HepG2 (cell line): Measurements from ENCODE around the gene PELI1. TPM values are rescaled to one million over a fixed set of nuclear protein-coding genes. Genes with fewer than 3 reads are reported as not detected.

ENCODE experiments used
- ATAC-seq: fragments of 200-7000 bp; cut with Tn5 transposase; 3 replicates; pipeline ENCODE4 v1.9.1; 2020; ENCODE audit warnings: mild to moderate bottlenecking, moderate library complexity
- BruUV-seq: library from RNA; stranded (reverse); fragments of 400-500 nt; replicated peaks from 2 replicates; lab custom pipeline; 2021; lab: Mats Ljungman, UMichigan
- CTCF ChIA-PET: fragments of 300-600 bp; formaldehyde crosslinking; extraction: SDS; loops from one replicate; lab custom pipeline; 2021; ENCODE audit warnings: low total read pairs, inconsistent platforms, low intra/inter-chr PET ratio; lab: Yijun Ruan, JAX
- POLR2A ChIA-PET: fragments of 350-600 bp; sonication (Branson Sonifier 250); formaldehyde crosslinking; loops from one replicate; lab custom pipeline; 2020; ENCODE audit warnings: antibody characterized with exemption, inconsistent platforms; lab: Yijun Ruan, JAX
- DNase-seq: peaks from one replicate; pipeline ENCODE4 v3.0.0-alpha.2; 2015; ENCODE audit warnings: low spot score
- FAIRE-seq: peaks from 3 replicates; lab custom pipeline; 2011; peaks lifted over from hg19 to GRCh38; lab: Jason Lieb, UNC
- H2AFZ ChIP-seq: one replicate; pipeline ENCODE4 v1.6.1; 2011; ENCODE audit warnings: low read length, inconsistent platforms
- H3K27ac ChIP-seq: fragments of 300-600 bp; 3 replicates; pipeline ENCODE4 v1.8.0; 2011; ENCODE audit warnings: mixed run types, mild to moderate bottlenecking, mixed read lengths, low read length, inconsistent platforms; ENCODE audit not compliant: insufficient read depth; ENCODE audit errors: extremely low read length
- H3K27me3 ChIP-seq, 2 experiments: fragments of 200-600 bp in 1 of 2; 2 replicates in 1 of 2; 3 replicates in 1 of 2; pipeline versions ENCODE4 v1.6.0 to v1.8.0; 2011; ENCODE audit warnings: low read length in 2 of 2, mild to moderate bottlenecking in 2 of 2, moderate library complexity in 2 of 2, inconsistent platforms in 1 of 2; ENCODE audit not compliant: insufficient read depth in 2 of 2, control insufficient read depth in 1 of 2
- H3K36me3 ChIP-seq, 2 experiments: fragments of 200-600 bp in 1 of 2; replicated peaks in 1 of 2; 2 replicates in 1 of 2; 3 replicates in 1 of 2; pipeline versions ENCODE4 v1.5.1 to v1.8.0; 2011; ENCODE audit warnings: low read length in 2 of 2, inconsistent platforms in 1 of 2; ENCODE audit not compliant: insufficient read depth in 2 of 2, control insufficient read depth in 1 of 2
- H3K4me1 ChIP-seq: 2 replicates; pipeline ENCODE4 v1.5.1; 2012; ENCODE audit warnings: low read length, inconsistent platforms; ENCODE audit not compliant: insufficient read depth
- H3K4me2 ChIP-seq: 2 replicates; pipeline ENCODE4 v1.6.0; 2011; ENCODE audit warnings: low read depth, low read length, inconsistent platforms
- H3K4me3 ChIP-seq, 3 experiments: fragments of 200-600 bp in 1 of 3; sonication (generic), shearing (Covaris generic) in 1 of 3; replicated peaks in 1 of 3; 2 replicates each; pipeline ENCODE4 v1.5.1; 2011 to 2016; ENCODE audit warnings: low read length in 3 of 3, inconsistent platforms in 2 of 3, low read depth in 2 of 3, mild to moderate bottlenecking in 2 of 3, control low read depth in 1 of 3, mixed read lengths in 1 of 3; ENCODE audit not compliant: insufficient read depth in 1 of 3
- H3K79me2 ChIP-seq: one replicate; pipeline ENCODE4 v1.6.1; 2011; ENCODE audit warnings: low read length, inconsistent platforms; ENCODE audit not compliant: insufficient read depth
- H3K9ac ChIP-seq: 2 replicates; pipeline ENCODE4 v1.6.0; 2011; ENCODE audit warnings: mild to moderate bottlenecking, low read depth, low read length, inconsistent platforms; ENCODE audit not compliant: insufficient read depth
- H3K9me3 ChIP-seq: 2 replicates; pipeline ENCODE4 v1.5.1; 2012; ENCODE audit warnings: mild to moderate bottlenecking, low read length
- H4K20me1 ChIP-seq: 2 replicates; pipeline ENCODE4 v1.6.0; 2011; ENCODE audit warnings: inconsistent platforms, mild to moderate bottlenecking, low read length, moderate library complexity; ENCODE audit not compliant: insufficient read depth
- CEBPB ChIP-seq: IDR thresholded peaks from 2 replicates; pipeline ENCODE4 v1.6.1; 2011; ENCODE audit warnings: low read depth, low read length, improper control_type of control experiment, borderline replicate concordance
- HDAC1 ChIP-seq: sonication (generic); formaldehyde crosslinking; IDR thresholded peaks from 2 replicates; pipeline ENCODE4 v1.5.1; 2020; ENCODE audit warnings: mild to moderate bottlenecking, missing genetic modification reagents
- IRF2 ChIP-seq: IDR thresholded peaks from 2 replicates; pipeline ENCODE4 v1.6.1; 2018; ENCODE audit warnings: missing genetic modification reagents, missing compliant biosample characterization
- NFIC ChIP-seq: IDR thresholded peaks from 2 replicates; pipeline ENCODE4 v1.6.1; 2012; ENCODE audit warnings: mild to moderate bottlenecking, low read length, inconsistent platforms
- SALL1 ChIP-seq: sonication (generic); formaldehyde crosslinking; IDR thresholded peaks from 2 replicates; pipeline ENCODE4 v1.8.0; 2022; ENCODE audit warnings: mild to moderate bottlenecking, missing genetic modification reagents
- ZNF282 ChIP-seq: fragments of 450-650 bp; IDR thresholded peaks from 2 replicates; pipeline ENCODE4 v1.6.1; 2018; ENCODE audit not compliant: partially characterized antibody
- ZNF496 ChIP-seq: sonication (generic); formaldehyde crosslinking; IDR thresholded peaks from 2 replicates; pipeline ENCODE4 v1.8.1; 2023; ENCODE audit warnings: mild to moderate bottlenecking, moderate library complexity, missing genetic modification reagents; ENCODE audit not compliant: insufficient replicate concordance
- WGBS: methylation state at CpG from one replicate; pipeline ENCODE4 v1.1.6; 2017; ENCODE audit warnings: low lambda C conversion rate; 5-methylcytosine and 5-hydroxymethylcytosine counted together
- in situ Hi-C: cut with HindIII; loops from 2 replicates; pipeline ENCODE4 v1.10.0; 2017; ENCODE audit warnings: low pct_unique_long_range_greater_than_20kb; ENCODE audit not compliant: extremely low pct_ligation_motif_present
- intact Hi-C: fragments of 100-400 bp; cut with micrococcal nuclease; formaldehyde crosslinking; loops from one replicate; pipeline ENCODE4 v1.10.0; 2022; ENCODE audit not compliant: unreplicated experiment
- polyA plus RNA-seq, 8 experiments: library from polyadenylated mRNA; depleted of rRNA in 3 of 8; stranded (reverse) in 7 of 8; unstranded in 1 of 8; fragments of >200 nt; fragmentation: Illumina TruSeq in 4 of 8; extraction: Trizol in 4 of 8; gene quantifications; 2 replicates each; pipeline versions ENCODE4 v1.2.1 to v1.2.3, GENCODE V29; 2011 to 2016; ENCODE audit warnings: low read depth in 4 of 8, missing spikeins in 1 of 8, mixed read lengths in 1 of 8; ENCODE audit not compliant: insufficient read depth in 1 of 8
- total RNA-seq, 5 experiments: library from RNA; depleted of rRNA; stranded (reverse); fragments of >200 nt; fragmentation: Illumina TruSeq; extraction: Trizol; gene quantifications; 2 replicates each; pipeline ENCODE4 v1.2.3, GENCODE V29; 2016; ENCODE audit warnings: low read depth in 1 of 5
- TF ChIP-seq, protein P1 (sequence below): sonication (generic); formaldehyde crosslinking; IDR thresholded peaks from 2 replicates; pipeline ENCODE4 v1.8.0; 2022; ENCODE audit warnings: mild to moderate bottlenecking, missing genetic modification reagents
- TF ChIP-seq, protein P2 (sequence below): sonication (generic); formaldehyde crosslinking; IDR thresholded peaks from 2 replicates; pipeline ENCODE4 v1.4.0; 2020; ENCODE audit warnings: missing genetic modification reagents, borderline replicate concordance

The PELI1 gene
- total and polyA plus RNA-seq, 2 of the 13 experiments (the other 11 are each of a cell fraction or from before 2014, with no cell fraction given) = 12.5 to 16.2 TPM

DNA sequence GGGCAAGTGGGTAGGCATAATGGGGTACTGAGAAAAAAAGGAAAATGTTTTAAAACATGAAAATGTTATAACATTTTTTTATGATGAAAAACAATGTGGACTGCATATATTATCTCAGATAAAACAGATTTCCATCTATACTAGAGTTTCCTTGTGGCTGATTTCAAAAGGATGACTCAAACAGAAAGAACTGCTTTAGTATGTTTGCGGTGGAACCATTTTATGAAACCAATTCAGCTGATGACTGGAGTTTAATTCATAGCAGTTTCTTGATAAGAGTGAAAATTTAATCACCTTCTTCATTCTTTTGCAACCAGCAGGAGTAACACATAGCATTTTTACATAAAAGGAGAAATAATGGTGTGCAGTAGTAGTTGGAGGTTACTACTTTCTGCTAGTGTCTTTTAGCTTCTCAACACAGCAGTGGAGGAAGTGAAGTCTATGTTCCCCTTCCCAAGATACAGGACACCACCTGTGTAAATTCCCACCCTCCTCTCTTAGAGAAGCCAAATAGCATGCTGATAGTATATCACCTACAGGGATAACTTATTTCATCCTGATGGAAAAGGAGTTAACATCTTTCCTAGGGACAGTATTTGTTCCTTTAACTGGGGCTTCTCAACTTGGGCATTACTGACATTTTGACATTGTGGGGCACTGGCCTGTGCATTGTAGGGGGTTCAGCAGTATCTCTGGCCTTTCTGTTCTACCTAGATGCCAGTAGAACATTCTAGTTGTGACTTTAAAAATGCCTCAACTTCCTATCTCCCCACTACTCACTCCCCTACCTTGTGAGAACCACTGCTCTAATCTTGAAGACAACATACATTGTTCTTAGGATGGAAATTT lies 29.9 kb downstream of the PELI1 start:
- in situ Hi-C loops (no loop called here), intact Hi-C loops (no loop called here)
- H3K9ac ChIP-seq = no peak overlapping the region
- no peak overlapping the region for H2AFZ ChIP-seq
- H3K4me1 ChIP-seq = peaks cover 46% of the 10 kb centered on the region
- H3K27me3 ChIP-seq = no peaks in the 10 kb centered on the region
- FAIRE-seq (no peak), ATAC-seq (no peak), DNase-seq (no peak)
- POLR2A ChIA-PET = no interaction called here
- H3K4me2 ChIP-seq = no peak overlapping the region
- TF ChIP-seq ZNF496 = no peak
- TF ChIP-seq NFIC = no peak
- TF ChIP-seq ZNF282 = no peak
- no peak for TF ChIP-seq SALL1
- TF ChIP-seq CEBPB = no peak
- TF ChIP-seq, protein P1, sequence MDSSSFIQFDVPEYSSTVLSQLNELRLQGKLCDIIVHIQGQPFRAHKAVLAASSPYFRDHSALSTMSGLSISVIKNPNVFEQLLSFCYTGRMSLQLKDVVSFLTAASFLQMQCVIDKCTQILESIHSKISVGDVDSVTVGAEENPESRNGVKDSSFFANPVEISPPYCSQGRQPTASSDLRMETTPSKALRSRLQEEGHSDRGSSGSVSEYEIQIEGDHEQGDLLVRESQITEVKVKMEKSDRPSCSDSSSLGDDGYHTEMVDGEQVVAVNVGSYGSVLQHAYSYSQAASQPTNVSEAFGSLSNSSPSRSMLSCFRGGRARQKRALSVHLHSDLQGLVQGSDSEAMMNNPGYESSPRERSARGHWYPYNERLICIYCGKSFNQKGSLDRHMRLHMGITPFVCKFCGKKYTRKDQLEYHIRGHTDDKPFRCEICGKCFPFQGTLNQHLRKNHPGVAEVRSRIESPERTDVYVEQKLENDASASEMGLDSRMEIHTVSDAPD (CRISPR knock-in tag) = no peak
- TF ChIP-seq IRF2 = no peak
- no peak for TF ChIP-seq HDAC1 (CRISPR knock-in tag)
- TF ChIP-seq, protein P2, sequence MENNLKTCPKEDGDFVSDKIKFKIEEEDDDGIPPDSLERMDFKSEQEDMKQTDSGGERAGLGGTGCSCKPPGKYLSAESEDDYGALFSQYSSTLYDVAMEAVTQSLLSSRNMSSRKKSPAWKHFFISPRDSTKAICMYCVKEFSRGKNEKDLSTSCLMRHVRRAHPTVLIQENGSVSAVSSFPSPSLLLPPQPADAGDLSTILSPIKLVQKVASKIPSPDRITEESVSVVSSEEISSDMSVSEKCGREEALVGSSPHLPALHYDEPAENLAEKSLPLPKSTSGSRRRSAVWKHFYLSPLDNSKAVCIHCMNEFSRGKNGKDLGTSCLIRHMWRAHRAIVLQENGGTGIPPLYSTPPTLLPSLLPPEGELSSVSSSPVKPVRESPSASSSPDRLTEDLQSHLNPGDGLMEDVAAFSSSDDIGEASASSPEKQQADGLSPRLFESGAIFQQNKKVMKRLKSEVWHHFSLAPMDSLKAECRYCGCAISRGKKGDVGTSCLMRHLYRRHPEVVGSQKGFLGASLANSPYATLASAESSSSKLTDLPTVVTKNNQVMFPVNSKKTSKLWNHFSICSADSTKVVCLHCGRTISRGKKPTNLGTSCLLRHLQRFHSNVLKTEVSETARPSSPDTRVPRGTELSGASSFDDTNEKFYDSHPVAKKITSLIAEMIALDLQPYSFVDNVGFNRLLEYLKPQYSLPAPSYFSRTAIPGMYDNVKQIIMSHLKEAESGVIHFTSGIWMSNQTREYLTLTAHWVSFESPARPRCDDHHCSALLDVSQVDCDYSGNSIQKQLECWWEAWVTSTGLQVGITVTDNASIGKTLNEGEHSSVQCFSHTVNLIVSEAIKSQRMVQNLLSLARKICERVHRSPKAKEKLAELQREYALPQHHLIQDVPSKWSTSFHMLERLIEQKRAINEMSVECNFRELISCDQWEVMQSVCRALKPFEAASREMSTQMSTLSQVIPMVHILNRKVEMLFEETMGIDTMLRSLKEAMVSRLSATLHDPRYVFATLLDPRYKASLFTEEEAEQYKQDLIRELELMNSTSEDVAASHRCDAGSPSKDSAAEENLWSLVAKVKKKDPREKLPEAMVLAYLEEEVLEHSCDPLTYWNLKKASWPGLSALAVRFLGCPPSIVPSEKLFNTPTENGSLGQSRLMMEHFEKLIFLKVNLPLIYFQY (CRISPR knock-in tag) = no peak
- H3K9me3 ChIP-seq = no peaks in the 10 kb centered on the region
- no peaks in the 10 kb centered on the region for H4K20me1 ChIP-seq
- no peak overlapping the region for H3K27ac ChIP-seq
- no peaks in the 10 kb centered on the region for H3K36me3 ChIP-seq
- BruUV-seq = no TSS peak
- 94% methylated on average over 1 of the region's 1 CpG for WGBS
- H3K4me3 ChIP-seq = no peak overlapping the region
- CTCF ChIA-PET = no interaction called here
- peaks cover 69% of the 10 kb centered on the region for H3K79me2 ChIP-seq
